PC-3 (cell line): ENCODE data around the gene MYO5B. TPM values are rescaled to one million over a fixed set of nuclear protein-coding genes. Genes with fewer than 3 reads are reported as not detected.

Experiments
- ATAC-seq: fragments of 200-7000 bp; cut with Tn5 transposase; 2 replicates; pipeline ENCODE4 v1.9.1; 2020; ENCODE audit warnings: mild to moderate bottlenecking, moderate library complexity
- BruUV-seq: library from RNA; stranded (reverse); fragments of 400-500 nt; replicated peaks from 2 replicates; lab custom pipeline; 2021; lab: Mats Ljungman, UMichigan
- CTCF ChIA-PET: fragments of 300-600 bp; sonication (Branson Sonifier 250); formaldehyde crosslinking; loops from one replicate; lab custom pipeline; 2022; ENCODE audit warnings: antibody characterized with exemption; lab: Charles Lee
- POLR2A ChIA-PET: fragments of 300-600 bp; sonication (Branson Sonifier 250); formaldehyde crosslinking; loops from one replicate; lab custom pipeline; 2022; ENCODE audit warnings: antibody characterized with exemption; ENCODE audit not compliant: unreplicated experiment; lab: Charles Lee
- DNase-seq: peaks from one replicate; pipeline ENCODE4 v3.0.0-alpha.2; 2015
- H2AFZ ChIP-seq: fragments of 300-600 bp; sonication (generic); 2 replicates; pipeline ENCODE4 v1.6.0; 2016; ENCODE audit warnings: antibody characterized with exemption, low read length
- H3F3A ChIP-seq: fragments of 300-600 bp; sonication (generic); one replicate; pipeline ENCODE4 v1.6.0; 2017; ENCODE audit warnings: antibody characterized with exemption, low read length, control low read depth, mild to moderate bottlenecking; ENCODE audit not compliant: unreplicated experiment
- H3K27ac ChIP-seq: fragments of 300-600 bp; sonication (generic); 2 replicates; pipeline ENCODE4 v1.5.1; 2016; ENCODE audit warnings: mild to moderate bottlenecking, low read length
- H3K27me3 ChIP-seq: fragments of 300-600 bp; sonication (generic); 2 replicates; pipeline ENCODE4 v1.6.1; 2016; ENCODE audit warnings: low read length, mixed read lengths
- H3K36me3 ChIP-seq: fragments of 300-600 bp; sonication (generic); 2 replicates; pipeline ENCODE4 v1.6.1; 2016; ENCODE audit warnings: low read depth, mixed run types, low read length, mixed read lengths
- H3K4me1 ChIP-seq: fragments of 300-600 bp; sonication (generic); 2 replicates; pipeline ENCODE4 v1.5.1; 2016; ENCODE audit warnings: low read length; ENCODE audit not compliant: insufficient read depth
- H3K4me2 ChIP-seq: fragments of 300-600 bp; sonication (generic); 2 replicates; pipeline ENCODE4 v1.6.0; 2016; ENCODE audit warnings: low read length
- H3K4me3 ChIP-seq: fragments of 300-600 bp; sonication (generic); 2 replicates; pipeline ENCODE4 v1.5.1; 2016; ENCODE audit warnings: mild to moderate bottlenecking, low read length, mixed read lengths
- H3K79me2 ChIP-seq: fragments of 300-600 bp; sonication (generic); 2 replicates; pipeline ENCODE4 v1.6.1; 2017; ENCODE audit warnings: low read length, mixed read lengths
- H3K9ac ChIP-seq: fragments of 300-600 bp; sonication (generic); 2 replicates; pipeline ENCODE4 v1.6.0; 2016; ENCODE audit warnings: mild to moderate bottlenecking, low read length
- H3K9me2 ChIP-seq: fragments of 300-600 bp; sonication (generic); replicated peaks from 2 replicates; pipeline ENCODE4 v1.6.1; 2016; ENCODE audit warnings: mixed run types, low read length, mixed read lengths
- H3K9me3 ChIP-seq: fragments of 300-600 bp; sonication (generic); 2 replicates; pipeline ENCODE4 v1.6.1; 2016; ENCODE audit warnings: low read length, mixed read lengths
- H4K20me1 ChIP-seq: fragments of 300-600 bp; sonication (generic); 2 replicates; pipeline ENCODE4 v1.6.1; 2016; ENCODE audit warnings: low read length, mixed read lengths
- EZH2 ChIP-seq: fragments of 300-600 bp; sonication (generic); IDR thresholded peaks from one replicate; pipeline ENCODE4 v1.6.1; 2017; ENCODE audit warnings: antibody characterized with exemption, mild to moderate bottlenecking, low read length; ENCODE audit not compliant: unreplicated experiment
- EZH2phosphoT487 ChIP-seq: fragments of 300-600 bp; sonication (generic); IDR thresholded peaks from 2 replicates; pipeline ENCODE4 v1.6.1; 2018; ENCODE audit warnings: mild to moderate bottlenecking, antibody characterized with exemption, low read length, borderline replicate concordance
- intact Hi-C: fragments of 100-400 bp; cut with micrococcal nuclease; formaldehyde crosslinking; loops from 2 replicates; pipeline ENCODE4 v1.9.0; 2023
- total RNA-seq: library from RNA; depleted of rRNA; stranded (reverse); fragments of >200 nt; gene quantifications from 2 replicates; pipeline ENCODE4 v1.2.3, GENCODE V29; 2014
- TF ChIP-seq, protein P1 (sequence below): fragments of 300-600 bp; sonication (generic); conservative IDR thresholded peaks from 2 replicates; pipeline ENCODE4 v1.5.1; 2017; ENCODE audit warnings: antibody characterized with exemption, low read depth, mild to moderate bottlenecking, low read length

The MYO5B gene
- total RNA-seq, 1 experiment from 2014 or later, result 10.7 TPM

GRCh38 chr18:49973592-49973991, 221.4 kb downstream of the MYO5B start:
- ATAC-seq, result no peak
- H3K9ac ChIP-seq, result no peak overlapping the region
- CTCF ChIA-PET, result no interaction called here
- H3K9me2 ChIP-seq, result no peaks in the 10 kb centered on the region
- H3K9me3 ChIP-seq, result no peaks in the 10 kb centered on the region
- H3K4me2 ChIP-seq, result no peak overlapping the region
- H3K27me3 ChIP-seq, result no peaks in the 10 kb centered on the region
- no peak for DNase-seq
- no peaks in the 10 kb centered on the region for H3F3A ChIP-seq
- H4K20me1 ChIP-seq, result no peaks in the 10 kb centered on the region
- no peak for TF ChIP-seq EZH2
- no peak for TF ChIP-seq EZH2phosphoT487
- TF ChIP-seq, protein P1, sequence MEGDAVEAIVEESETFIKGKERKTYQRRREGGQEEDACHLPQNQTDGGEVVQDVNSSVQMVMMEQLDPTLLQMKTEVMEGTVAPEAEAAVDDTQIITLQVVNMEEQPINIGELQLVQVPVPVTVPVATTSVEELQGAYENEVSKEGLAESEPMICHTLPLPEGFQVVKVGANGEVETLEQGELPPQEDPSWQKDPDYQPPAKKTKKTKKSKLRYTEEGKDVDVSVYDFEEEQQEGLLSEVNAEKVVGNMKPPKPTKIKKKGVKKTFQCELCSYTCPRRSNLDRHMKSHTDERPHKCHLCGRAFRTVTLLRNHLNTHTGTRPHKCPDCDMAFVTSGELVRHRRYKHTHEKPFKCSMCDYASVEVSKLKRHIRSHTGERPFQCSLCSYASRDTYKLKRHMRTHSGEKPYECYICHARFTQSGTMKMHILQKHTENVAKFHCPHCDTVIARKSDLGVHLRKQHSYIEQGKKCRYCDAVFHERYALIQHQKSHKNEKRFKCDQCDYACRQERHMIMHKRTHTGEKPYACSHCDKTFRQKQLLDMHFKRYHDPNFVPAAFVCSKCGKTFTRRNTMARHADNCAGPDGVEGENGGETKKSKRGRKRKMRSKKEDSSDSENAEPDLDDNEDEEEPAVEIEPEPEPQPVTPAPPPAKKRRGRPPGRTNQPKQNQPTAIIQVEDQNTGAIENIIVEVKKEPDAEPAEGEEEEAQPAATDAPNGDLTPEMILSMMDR, result no peak
- no peaks in the 10 kb centered on the region for H3K36me3 ChIP-seq
- no peak overlapping the region for H3K4me3 ChIP-seq
- no peaks in the 10 kb centered on the region for H3K79me2 ChIP-seq
- POLR2A ChIA-PET, result no interaction called here
- no peak overlapping the region for H2AFZ ChIP-seq
- BruUV-seq, result no TSS peak
- H3K4me1 ChIP-seq, result no peaks in the 10 kb centered on the region
- intact Hi-C loops, result no loop called here
- H3K27ac ChIP-seq, result no peak overlapping the region

DNA sequence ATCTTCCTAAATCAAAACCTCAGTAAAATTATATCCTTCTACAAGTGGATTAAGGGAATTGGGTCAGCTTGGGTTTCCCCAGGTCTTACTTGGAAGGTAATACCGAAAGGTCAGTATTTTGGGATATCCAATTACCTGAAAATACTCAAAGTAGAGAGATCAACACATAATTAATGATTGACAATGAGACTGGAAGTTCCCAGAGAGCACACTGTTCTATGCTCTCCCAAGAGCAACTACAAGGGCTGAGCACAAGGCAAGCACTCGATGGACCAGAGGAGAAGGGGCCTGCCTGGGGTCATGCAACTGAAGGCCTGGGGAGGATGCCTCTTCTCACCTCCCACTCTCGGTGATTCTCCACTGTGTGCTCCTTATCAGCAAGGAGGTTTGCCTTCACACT, 222.4 kb downstream of the MYO5B start:
- H3K9me3 ChIP-seq, result no peaks in the 10 kb centered on the region
- no peaks in the 10 kb centered on the region for H4K20me1 ChIP-seq
- H3K4me3 ChIP-seq, result no peak overlapping the region
- no peak overlapping the region for H3K4me2 ChIP-seq
- no peaks in the 10 kb centered on the region for H3K36me3 ChIP-seq
- no TSS peak for BruUV-seq
- ATAC-seq (no peak), DNase-seq (no peak)
- no peak overlapping the region for H3K9ac ChIP-seq
- H2AFZ ChIP-seq, result no peak overlapping the region
- H3K9me2 ChIP-seq, result no peaks in the 10 kb centered on the region
- no peaks in the 10 kb centered on the region for H3K4me1 ChIP-seq
- TF ChIP-seq EZH2, result no peak
- TF ChIP-seq, protein P1, result no peak
- no peak for TF ChIP-seq EZH2phosphoT487
- H3K27me3 ChIP-seq, result no peaks in the 10 kb centered on the region
- intact Hi-C loops, result no loop called here
- H3K27ac ChIP-seq, result no peak overlapping the region
- ChIA-PET POLR2A (no interaction called here), CTCF (no interaction called here)
- no peaks in the 10 kb centered on the region for H3K79me2 ChIP-seq
- no peaks in the 10 kb centered on the region for H3F3A ChIP-seq

DNA sequence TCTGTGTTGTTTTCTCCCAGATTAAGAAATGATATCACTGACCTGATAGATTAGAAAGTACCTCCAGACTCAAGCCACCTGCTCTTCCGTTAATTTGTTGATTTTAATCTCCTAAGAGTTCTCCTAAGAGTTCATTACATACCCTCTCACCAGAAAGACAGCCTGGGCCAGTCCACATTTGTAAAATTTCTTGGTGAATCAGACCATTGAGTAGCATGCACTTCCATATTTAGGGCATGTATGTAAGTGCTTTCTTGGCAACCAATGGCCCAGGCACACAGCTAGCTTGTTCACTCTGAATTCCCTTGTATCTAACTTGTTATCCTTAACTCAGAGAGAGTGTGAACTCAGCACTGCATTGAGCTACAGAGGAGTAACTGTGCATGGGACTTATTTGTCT, 223.5 kb downstream of the MYO5B start:
- H3K4me1 ChIP-seq, result no peaks in the 10 kb centered on the region
- intact Hi-C loops, result no loop called here
- BruUV-seq, result no TSS peak
- no peak for DNase-seq
- H3K9ac ChIP-seq, result no peak overlapping the region
- H3K4me2 ChIP-seq, result no peak overlapping the region
- POLR2A ChIA-PET, result no interaction called here
- H3K4me3 ChIP-seq, result no peak overlapping the region
- H4K20me1 ChIP-seq, result no peaks in the 10 kb centered on the region
- no peak overlapping the region for H3K27ac ChIP-seq
- H3K9me3 ChIP-seq, result no peaks in the 10 kb centered on the region
- CTCF ChIA-PET, result no interaction called here
- no peaks in the 10 kb centered on the region for H3K79me2 ChIP-seq
- no peak for ATAC-seq
- H3K36me3 ChIP-seq, result no peaks in the 10 kb centered on the region
- no peaks in the 10 kb centered on the region for H3K9me2 ChIP-seq
- no peaks in the 10 kb centered on the region for H3F3A ChIP-seq
- H3K27me3 ChIP-seq, result no peaks in the 10 kb centered on the region
- no peak overlapping the region for H2AFZ ChIP-seq
- TF ChIP-seq EZH2, result no peak
- no peak for TF ChIP-seq EZH2phosphoT487
- TF ChIP-seq, protein P1, result no peak
